ENCODE results near the gene SCCPDH.

SCCPDH gene

DNA sequence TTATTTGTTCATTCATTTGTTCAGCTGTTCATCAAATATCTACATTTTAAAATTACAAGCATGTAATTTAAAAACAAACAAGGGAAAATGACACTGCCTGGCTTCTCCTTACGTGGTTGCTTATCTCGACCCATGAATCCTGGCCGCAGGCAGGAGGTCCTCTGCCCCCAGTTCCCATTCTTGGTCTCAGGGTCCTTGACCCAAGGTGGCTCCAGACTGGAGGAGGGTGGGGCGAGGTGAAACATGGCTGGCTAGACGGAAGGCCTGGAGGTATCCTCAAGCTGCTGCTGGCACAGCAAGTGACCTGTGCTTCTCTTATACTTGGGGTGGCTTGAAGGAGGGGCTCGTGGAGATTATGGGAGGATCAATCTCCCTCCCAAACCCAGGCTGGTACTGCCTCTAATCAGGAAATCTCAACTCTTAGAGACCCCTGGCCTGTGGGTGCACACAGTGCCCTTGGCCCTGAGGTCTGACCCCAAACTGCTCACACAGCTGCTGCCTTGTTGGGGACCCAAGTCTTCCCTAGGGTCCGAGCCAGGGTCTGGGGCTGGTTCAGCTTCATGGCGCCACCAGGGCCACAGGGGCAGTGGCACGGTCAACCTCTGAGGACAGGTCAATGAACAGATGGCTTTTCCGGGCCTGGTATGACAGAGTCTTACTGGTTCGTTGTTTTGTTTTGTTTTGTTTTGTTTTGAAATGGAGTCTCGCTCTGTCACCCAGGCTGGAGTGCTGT, 63.7 kb downstream of the SCCPDH start:
- DNase-seq: no peak

- no peak for DNase-seq
These were observed 64.7 kb downstream of the SCCPDH start for GRCh38 chr1:246788895-246789338.

DNA sequence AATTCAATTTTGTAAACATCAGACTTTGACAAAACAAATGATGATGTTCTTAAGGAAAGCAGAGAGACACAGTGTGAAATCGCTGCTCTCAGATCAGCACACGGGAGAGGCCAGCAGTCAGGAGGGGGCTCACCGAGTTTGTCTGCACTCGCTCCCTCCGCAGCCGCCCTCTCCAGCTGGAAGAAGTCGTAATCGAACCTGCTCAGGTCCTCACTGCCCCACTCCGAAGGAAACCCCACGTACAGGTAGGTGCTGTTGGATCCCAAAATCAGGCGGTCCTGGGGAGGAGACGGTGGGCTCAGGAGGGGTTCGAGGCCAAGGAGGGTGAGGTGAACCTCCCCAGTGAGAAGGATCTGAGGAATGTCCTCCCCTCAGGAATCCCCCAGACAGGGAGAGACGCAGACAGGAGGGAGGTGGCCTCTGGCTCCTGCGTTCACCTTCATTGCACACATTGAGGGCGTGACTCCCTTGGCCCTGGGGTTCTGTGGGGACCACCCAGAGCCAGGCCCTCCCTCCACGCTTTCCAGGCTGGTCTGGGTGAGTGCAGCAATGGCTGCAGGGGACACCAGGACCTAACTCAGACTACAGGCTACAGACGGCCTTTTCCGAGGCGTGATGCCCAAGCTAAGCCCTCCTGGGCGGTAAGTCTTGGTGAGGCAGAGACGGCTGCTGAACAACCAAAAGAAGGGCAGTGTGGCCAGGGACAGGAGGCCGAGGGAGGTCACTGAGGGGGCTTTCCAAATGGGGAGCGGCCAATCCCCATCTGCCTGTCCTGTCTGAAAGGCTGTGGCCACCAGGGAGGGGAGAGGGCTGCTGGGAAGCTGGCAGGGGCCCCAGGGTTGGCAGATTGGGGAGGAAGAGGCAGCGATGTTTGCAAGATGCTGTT, 65.5 kb downstream of the SCCPDH start:
- DNase-seq: no peak

GRCh38 chr1:246790364-246790763, 66.2 kb downstream of the SCCPDH start:
- DNase-seq: no peak

DNA sequence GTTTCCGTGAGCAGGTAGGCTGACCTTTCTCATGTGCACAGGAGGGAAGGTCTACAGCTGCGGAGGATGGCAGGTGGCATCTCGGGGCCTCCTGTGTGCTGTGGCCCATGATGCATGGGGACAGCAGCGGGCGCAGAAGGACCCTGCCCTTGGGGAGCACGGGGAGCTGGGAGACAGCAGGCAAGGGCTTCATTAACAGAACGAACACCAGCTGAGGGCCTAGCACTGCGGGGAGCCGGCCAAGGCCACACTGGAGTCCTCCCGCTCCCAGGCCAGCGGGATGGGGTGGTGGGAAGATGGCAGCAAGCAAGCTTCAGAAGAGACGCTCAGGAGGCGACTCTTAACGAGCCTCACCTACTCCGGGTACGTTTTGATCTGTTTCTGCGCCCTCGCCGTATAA, 66.6 kb downstream of the SCCPDH start:
- no peak for DNase-seq

DNA sequence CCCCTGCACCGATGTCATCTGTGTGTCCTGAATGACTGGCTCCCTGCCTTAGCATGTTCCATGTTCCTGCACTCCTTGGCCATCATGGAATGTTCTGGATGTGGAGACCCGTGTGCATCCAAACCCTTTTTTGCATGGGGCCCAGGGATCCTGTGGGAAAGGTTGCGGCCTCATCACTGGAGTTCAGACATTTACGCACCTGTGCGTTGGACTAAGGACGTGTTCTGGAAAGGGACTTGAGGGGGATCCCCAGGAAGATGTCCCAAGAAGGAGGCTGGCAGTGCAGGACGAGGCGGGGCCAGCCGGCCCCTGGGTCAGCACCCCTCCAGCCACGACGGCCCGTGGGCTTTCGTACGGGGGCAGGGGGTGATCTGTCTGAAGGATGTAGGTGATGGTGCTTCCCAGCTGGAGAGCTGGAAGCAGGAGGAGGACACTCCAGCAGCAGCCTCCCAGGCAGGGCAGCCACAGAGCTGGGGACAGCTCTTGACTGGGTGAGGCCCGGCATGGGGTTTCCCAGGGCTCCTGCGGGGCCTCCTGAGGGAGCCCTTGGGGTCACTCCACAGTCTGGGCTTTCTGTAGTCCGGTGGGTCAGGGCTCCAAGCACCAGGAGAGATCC, 67.2 kb downstream of the SCCPDH start:
- DNase-seq: no peak

GRCh38 chr1:246792603-246793002, 68.4 kb downstream of the SCCPDH start:
- DNase-seq: no peak

- no peak for DNase-seq
These were observed 69.2 kb downstream of the SCCPDH start for GRCh38 chr1:246793356-246793896.

DNA sequence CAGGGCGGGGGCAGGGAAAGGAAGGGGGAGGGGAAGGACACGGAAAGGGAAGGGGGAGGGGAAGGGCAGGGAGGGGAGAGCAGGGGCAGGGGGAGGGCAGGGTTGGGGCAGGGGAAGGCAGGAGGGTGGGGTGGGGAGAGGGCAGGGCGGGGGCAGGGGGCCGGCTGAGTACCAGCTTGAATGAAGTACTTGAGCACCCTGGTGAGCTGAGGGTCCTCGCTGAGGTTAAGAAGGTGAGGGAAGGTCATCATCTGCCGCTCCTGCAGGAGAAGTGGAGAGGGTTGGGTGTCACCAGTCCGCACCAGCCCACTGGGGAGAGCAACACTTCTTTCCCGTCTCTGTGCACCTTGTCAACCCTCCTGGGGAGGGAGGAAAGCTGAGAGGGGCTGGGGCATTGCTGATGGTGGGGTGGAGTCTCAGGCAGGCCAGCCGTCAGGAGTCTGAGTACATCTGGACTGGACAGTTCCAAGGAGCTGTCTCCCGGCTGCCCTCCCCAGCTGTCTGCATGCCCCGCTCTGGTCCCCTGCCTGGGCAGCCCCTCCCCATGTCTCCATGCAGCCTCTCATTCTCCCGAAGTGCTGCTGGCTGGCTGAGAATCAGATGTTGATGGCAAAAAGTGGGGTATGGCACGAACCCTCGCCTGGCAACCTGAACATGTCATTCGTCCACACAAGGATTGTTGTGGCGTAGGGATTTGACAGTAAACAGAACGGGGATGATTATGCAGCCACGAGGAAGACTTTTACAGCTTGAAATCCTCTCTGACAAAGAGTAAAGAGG, 70.0 kb downstream of the SCCPDH start:
- DNase-seq: no peak

DNA sequence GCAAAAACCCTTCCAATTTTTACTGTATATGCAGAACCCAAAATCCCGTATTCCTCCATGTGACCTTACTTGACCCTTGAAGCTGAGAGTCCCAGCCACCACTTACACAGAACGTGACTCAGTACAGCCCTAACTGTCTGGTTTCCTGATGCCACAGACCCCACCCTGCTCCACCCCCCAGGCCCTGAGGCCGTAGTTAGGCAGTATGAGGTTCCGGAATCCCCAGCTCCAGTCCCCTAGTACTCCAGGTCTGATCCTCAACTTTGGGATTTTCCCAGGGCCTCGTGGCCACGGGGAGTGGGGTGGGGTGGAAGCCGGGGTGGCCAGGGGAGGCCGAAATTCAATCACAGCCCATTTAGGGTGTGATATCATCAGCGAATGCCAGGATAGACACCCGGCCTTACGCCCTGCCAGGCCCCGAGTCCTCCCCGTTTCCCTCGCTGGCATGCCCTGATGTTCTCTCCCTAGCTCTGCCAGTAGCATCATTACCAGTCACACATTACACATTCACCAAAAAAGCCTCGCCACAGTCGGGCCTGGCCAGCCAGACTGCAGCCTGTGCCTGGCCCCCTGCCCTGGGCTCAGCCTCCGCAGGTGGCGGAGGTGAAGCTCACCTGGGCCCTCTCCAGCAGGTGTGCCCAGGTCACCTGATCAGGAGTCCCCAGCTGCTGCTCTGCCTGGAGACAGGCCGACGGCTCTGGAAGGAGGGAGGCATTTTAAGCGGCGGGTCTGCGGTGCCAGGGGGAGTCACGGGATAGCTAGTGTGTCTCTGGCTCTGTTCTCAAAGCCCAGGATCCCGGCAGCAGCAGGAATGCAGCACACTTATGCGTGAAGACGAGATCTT, 70.8 kb downstream of the SCCPDH start:
- DNase-seq: no peak

- no peak for DNase-seq
These were observed 71.9 kb downstream of the SCCPDH start for GRCh38 chr1:246795906-246796694.

DNA sequence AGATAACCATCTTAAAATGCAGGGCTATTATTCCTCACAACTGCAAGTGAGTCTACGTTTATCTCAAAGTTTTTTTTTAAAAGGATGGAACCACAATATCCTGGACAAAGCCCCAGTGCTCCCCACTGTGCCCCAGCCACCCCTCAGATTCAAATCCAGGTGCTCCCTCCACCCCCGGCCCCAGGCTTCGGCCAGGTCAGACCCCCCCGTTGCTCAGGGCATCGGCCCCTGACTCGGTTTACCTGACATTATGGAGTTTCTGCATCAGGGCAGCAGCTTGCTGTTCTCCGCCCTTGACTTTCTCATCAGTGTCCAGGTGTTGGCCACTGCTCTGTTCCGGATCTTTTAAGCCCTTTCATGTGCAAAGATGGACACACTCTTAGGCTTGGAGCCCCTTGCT, 72.9 kb downstream of the SCCPDH start:
- DNase-seq: no peak

DNA sequence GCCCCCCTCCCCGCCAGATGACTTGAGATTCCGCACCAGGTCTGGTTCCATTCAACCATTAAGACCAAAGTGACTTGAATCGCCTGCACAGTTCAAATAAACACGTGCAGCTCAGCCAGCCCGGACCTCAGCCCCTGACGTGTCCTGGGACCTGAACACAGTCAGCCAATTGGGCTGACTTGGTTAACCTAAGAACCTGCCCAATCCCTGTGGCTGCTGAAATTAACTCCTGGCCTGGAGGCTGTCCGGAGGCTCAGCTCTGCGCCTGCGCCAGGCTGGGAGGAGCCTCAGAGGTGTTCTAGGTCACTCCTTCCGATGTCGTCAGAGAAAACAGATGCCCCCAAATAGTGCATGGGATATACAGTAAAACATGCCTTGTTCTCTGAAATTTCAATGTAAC, 73.4 kb downstream of the SCCPDH start:
- DNase-seq: no peak

- no peak for DNase-seq
These were observed 73.9 kb downstream of the SCCPDH start for GRCh38 chr1:246798107-246798506.

DNA sequence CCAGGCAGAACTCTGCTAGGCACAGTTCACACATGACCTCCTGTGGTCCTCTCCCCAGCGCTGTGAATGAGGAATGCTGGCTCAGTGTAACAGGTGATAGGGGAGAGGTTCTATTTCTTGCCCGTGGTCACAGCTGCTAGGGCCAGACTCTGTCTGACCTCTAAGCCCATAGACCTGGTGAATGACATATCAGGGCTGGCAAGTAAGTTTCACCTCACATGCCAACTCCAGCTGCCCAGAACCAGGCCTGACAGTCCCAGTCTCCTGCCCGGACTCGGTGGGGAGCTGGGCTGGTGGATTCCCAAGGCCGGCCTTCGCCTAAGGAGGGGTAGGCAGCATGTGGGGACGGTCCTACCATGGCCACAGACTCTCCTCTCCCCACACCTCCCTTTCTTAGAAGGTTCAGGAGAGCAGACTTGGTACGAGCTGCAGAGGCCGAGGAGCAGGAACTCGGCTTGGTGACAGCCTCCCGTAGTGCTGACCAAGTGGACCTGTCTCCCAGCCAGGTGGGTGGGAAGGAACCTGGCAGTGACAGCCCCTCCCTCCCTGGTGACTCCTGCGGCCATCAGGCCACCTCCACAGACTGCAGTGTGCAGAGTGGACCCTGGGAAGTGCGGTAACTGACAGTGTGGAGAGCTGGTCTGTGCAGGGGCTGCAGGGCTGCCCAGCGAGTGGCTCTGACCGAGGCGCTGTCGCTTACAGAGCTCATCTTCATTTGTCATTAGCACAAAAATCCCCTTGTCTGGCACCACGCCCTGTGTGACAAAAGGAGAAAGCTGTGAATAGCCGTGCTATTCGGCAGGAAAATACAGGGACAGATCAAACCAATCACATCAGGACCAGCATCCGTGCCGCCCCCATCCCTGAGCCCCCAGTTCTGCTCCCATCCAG, 74.6 kb downstream of the SCCPDH start:
- no peak for DNase-seq

- DNase-seq: no peak
These were observed 76.1 kb downstream of the SCCPDH start for GRCh38 chr1:246800356-246800755.

GRCh38 chr1:246800756-246801155, 76.5 kb downstream of the SCCPDH start:
- DNase-seq: no peak

- DNase-seq: no peak
These were observed 77.2 kb downstream of the SCCPDH start for GRCh38 chr1:246801241-246802020.

DNA sequence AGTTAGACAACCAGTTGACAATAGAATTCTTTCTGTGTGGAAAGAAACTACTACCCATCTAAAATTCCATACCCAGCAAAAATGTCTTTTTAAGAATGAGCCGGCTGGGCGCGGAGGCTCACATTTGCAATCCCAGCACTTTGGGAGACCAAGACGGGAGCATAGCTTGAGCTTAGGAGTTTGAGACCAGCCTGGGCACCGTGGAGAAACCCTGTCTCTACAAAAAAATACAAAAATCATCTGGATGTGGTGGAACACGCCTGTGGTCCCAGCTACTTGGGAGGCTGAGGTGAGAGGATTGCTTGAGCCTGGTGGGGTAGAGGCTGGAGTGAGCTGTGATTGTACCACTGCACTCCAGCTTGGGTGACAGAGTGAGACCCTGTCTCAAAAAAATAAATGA, 79.2 kb downstream of the SCCPDH start:
- no peak for DNase-seq

Data from NCI-H2227 treated with DMSO at 0.1 percent for 48 hours (cell line).